GM19025 (cell line): ENCODE measurements around the gene SLC8A1.

Experiments
- ATAC-seq: cut with Tn5 transposase; IDR thresholded peaks from one replicate; pipeline ENCODE4 v1.9.1; 2021; ENCODE audit warnings: mild to moderate bottlenecking, low read depth, moderate library complexity; ENCODE audit not compliant: unreplicated experiment

Gene SLC8A1

GRCh38 chr2:40395169-40396073 lies 56.5 kb downstream of the SLC8A1 start:
- ATAC-seq, result no peak

DNA sequence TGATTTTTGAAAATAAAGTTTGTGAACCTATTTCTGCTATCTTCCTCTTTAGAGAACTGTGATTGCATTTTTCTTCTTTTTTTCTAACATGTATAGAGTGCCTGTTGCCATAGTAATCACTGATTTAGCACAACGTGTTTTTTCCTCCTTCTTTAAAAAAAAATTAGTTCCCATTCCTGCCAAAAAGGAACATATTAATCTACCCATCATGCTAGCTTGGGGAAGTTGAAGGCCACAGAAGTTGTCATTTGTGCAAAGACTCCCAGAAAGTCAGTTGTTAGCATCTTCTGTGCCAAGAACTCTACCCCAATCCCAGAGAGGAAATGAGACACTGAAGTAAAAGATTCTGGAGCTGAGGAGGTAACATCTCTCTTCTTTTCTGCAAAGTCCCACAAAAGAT lies 57.3 kb downstream of the SLC8A1 start:
- no peak for ATAC-seq

GRCh38 chr2:40394031-40394430 lies 57.9 kb downstream of the SLC8A1 start:
- ATAC-seq, result no peak

- no peak for ATAC-seq
Measured at GRCh38 chr2:40388161-40388560, 63.7 kb downstream of the SLC8A1 start.

DNA sequence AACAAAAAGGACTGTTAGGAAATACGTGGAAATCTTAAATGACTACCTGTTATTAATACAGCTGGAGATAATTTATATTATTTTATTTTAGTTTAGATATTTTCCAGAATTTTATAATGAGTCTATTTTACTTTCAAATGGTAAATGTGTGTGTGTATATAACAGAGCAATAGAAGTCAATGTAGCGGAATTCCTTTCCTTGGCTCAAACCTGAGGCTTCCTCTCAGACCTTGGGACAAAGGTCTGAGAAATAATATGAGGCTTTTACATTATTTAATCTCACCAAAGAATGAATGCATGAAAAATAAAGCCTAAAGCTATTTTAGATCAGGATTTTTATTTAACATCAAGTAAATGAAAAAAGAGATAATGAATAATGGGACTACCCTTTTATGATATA lies 65.7 kb downstream of the SLC8A1 start:
- no peak for ATAC-seq

DNA sequence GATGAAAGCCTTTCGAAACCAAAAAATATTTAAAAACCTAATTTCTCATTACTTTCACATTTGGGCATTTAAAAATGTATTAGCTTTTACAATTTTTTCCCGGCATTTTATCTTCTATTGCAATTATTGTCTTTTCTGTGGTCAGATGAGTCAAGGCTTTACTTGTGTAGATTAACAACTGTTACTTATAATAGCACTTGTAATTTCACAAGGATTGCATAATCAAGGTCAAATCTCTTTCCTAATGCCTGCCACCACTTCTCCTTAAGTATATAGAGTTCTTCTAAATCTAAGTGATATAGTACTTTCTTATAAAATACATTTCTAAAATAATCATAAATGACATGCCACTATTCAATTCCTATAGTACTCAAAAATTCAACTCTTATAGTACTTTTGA lies 67.2 kb downstream of the SLC8A1 start:
- ATAC-seq, result no peak

DNA sequence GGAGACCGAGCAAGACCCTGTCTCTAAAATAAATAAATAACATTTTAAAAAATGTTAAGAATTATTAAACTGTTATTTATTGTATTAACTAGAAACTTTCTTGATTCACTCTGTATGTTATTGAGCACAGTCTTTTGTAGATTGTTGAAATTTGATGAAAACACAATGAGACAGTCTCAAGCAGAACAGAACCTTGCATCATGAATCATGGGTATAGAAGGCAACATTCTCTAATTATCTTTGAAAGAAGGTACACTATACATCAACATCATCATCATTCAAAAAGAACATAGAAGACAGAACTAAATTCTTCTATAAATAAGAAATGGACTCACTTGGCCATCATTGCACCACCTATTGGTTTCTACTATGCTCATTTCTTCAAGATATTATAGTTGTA lies 67.7 kb downstream of the SLC8A1 start:
- ATAC-seq, result no peak

GRCh38 chr2:40380721-40381120 lies 71.2 kb downstream of the SLC8A1 start:
- no peak for ATAC-seq

DNA sequence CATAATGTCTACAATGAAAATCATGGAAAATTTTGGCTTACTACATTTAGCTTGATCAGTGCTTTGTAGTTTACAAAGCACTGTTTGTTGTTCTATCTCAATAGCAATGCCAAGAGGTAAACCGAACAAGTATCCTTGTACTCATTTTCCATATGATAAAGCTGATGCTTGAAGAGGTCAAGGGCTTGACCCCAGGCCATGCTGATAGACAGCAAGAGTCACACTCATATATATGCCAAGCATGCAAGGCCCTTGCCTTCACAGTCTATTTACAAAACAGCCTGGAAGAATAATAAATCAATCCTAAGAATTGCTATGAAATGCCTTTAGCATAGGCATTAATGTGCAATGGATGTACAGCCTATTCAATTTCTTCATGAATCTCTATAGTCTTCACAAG lies 71.8 kb downstream of the SLC8A1 start:
- ATAC-seq, result no peak

DNA sequence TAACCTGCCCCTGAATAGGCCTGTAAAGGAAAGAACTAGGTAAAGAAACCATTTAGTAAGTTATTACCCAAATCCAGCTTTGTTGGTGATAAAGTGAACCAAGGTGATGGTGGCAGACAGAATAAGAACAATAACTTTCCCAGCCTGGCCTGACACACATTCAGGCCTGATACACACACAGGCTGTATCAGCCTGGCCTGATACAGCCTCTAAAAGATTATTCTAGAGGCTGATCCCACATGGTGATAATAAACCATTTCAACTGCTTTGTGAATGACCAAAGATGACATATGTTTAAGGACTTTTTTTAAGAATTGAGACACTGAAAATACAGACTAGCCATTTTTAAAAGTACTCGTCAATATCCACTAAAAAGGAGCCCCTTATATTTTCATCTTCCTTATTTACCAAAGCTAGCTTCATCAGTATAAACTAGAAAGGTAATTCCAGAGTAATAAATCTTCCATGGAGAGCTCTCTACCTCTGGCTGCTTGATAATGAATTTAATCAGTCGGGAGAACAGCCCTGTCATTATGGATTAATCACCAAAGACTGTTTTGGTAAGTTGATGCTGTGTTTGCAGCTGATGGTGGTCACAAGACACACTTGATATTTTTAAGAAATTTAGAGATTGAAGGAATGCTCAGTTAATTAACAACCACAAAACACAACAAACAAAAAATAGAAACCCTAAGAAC lies 77.2 kb downstream of the SLC8A1 start:
- no peak for ATAC-seq

DNA sequence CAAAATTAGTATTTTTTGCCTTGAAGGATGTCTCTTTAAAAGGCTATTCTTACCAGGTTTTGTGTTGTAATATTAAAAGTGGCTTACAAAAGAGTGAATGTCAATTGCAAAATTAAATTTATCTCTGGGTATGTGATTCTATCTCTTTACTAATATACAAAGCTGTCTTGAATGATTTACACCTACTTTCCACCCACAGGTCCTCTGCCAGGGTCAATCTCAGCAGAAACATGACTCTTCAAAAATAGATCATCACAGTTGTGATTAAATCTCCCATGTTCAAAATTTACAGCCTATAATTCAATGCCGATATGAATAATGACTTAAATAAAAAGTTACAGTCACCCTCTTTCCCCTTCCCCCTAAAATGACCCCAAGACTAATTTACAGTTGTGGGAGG lies 78.8 kb downstream of the SLC8A1 start:
- no peak for ATAC-seq

DNA sequence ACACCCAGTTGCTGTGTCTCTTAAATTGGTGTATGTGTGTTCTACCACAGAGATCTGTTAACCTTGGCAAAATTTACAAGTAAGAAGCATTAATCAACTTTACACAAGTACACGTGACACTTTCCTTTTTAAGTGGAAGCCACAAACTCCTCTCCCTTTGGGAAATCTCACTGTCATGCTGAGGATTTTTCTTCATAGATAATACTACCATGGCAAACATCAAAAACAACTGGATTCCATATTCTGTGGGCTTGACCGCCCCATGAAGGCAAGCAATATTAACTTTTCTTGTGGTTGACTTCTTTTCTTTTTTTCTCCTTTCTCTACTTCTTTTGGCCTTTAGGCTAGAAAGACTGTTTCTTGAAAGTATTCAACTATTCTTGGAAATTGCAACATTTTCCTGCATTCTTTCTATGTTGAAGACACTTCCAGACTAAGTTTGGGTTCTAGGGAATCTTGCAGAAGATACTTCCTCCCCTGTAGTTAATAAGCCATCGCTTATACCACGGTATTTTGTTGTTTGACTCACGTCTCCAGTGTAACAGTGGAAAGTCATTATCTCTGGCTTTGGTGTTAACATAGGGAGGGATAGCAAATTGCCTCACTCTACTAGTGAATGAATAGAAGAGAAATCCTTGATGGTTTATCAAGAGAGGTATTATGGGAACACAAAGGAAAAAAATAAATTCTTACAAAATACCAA lies 79.5 kb downstream of the SLC8A1 start:
- no peak for ATAC-seq

GRCh38 chr2:40371525-40372282 lies 80.2 kb downstream of the SLC8A1 start:
- no peak for ATAC-seq

GRCh38 chr2:40370007-40370395 lies 81.9 kb downstream of the SLC8A1 start:
- no peak for ATAC-seq

GRCh38 chr2:40369267-40370006 lies 82.5 kb downstream of the SLC8A1 start:
- no peak for ATAC-seq

- no peak for ATAC-seq
Measured at GRCh38 chr2:40367652-40368051, 84.2 kb downstream of the SLC8A1 start.

DNA sequence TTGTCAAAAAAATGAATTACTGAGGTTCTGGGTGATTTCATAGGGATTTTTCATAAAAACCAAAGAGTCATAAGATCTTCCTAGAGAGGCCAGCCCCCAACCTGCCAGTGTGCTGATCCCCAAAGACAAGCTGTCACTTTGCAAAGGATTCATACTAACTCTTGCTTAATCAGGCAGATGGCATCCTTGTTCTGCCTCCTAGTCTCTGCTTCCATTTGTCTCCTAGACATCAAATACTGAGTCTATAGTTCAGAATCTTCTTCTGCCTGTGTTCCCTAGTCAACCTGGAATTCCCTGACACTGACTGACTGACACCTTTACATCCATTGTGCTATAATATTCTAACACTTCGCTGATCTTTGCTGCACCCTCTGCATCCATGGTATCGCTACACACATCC lies 84.9 kb downstream of the SLC8A1 start:
- no peak for ATAC-seq

DNA sequence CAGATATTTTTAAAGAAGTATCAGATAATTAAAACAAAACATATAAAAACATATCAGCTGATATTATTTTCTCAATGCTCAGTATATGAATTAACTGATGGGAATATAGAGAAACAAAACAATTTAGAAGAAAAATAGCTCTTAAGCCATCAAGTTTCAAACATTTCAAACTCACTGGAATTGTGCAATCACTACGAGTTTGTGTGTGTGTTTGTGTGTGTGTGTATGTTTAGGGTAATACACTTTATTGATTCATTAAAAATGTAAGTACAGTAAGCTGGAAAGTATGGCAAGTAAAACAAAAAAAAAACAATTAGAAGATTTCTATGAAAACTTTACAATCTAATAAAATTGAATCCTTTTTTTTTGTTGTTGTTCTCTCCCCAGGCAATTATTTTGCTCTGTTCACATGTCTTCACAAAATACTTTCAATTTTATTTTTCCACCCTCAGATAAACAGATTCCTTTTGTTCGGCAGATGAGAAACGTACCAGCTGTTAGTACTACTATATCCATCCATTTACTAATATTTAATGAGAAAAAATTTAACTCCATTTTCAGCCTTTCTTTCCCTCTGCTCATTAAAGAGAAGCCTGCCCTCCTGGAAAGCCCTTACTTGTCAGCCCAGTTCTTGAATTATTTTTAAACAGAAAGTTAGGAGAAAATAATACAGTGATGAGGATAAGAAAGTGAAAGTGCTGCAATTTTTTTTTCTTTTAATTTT lies 87.6 kb downstream of the SLC8A1 start:
- no peak for ATAC-seq

DNA sequence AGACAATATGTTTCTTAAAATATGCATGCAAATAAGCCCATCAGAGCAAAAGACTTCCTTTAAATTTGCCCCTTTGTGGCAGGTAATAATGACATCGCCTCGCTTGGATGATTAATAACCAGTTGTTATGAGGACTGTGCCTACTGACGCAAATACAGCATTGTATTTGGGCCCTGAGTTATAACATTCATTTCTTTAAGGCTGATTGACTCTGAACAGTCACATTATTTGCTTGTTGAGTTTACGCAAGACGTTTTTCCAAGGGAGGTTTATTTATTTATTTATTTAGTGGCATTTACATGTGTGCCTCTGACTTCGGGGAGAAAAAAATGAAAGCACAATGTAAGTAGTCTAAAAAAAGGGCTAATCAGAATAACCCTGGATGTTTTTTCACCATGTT lies 88.3 kb downstream of the SLC8A1 start:
- ATAC-seq, result no peak
